ENCODE results near the gene RFESD.

- TF ChIP-seq CTCF (IDR thresholded peaks at IDR 0.05) (no peak), POLR2A (IDR thresholded peaks at IDR 0.05) (no peak), POLR2AphosphoS5 (IDR thresholded peaks at IDR 0.05) (no peak), EP300 (IDR thresholded peaks at IDR 0.05) (no peak)
These were observed 27.5 kb upstream of the RFESD start for GRCh38 chr5:95619096-95619495.
